Neural crest cell (in vitro differentiated cells): Measurements from ENCODE around the gene GNAO1. TPM values are rescaled to one million over a fixed set of nuclear protein-coding genes. Genes with fewer than 3 reads are reported as not detected.

Experiments used
- DNase-seq: peaks from one replicate; pipeline ENCODE4 v3.0.0; 2021; ENCODE audit warnings: low read depth, mixed read lengths, low spot score
- H3K27ac Mint-ChIP-seq: one replicate; pipeline ENCODE4 v1.8.0; 2021; ENCODE audit warnings: mild to moderate bottlenecking, mixed read lengths; ENCODE audit not compliant: unreplicated experiment
- H3K27me3 Mint-ChIP-seq: 2 replicates; pipeline ENCODE4 v1.8.0; 2021; ENCODE audit warnings: low read depth, mild to moderate bottlenecking, mixed read lengths
- H3K36me3 Mint-ChIP-seq: 2 replicates; pipeline ENCODE4 v1.8.0; 2021; ENCODE audit warnings: low read depth, mild to moderate bottlenecking, mixed read lengths
- H3K4me1 Mint-ChIP-seq: 2 replicates; pipeline ENCODE4 v1.8.0; 2021; ENCODE audit warnings: mixed read lengths
- H3K4me3 Mint-ChIP-seq: one replicate; pipeline ENCODE4 v1.8.0; 2021; ENCODE audit warnings: mild to moderate bottlenecking, mixed read lengths
- H3K9me3 Mint-ChIP-seq: 2 replicates; pipeline ENCODE4 v1.8.0; 2021; ENCODE audit warnings: mixed read lengths
- total RNA-seq: library from RNA; stranded (reverse); gene quantifications from 2 replicates; pipeline ENCODE4 v1.2.1, GENCODE V29; 2021
- TF ChIP-seq, protein P1 (sequence below): fragments of 200-600 bp; sonication (generic); conservative IDR thresholded peaks from 2 replicates; pipeline ENCODE4 v1.5.0; 2021; ENCODE audit warnings: antibody characterized with exemption, mild to moderate bottlenecking

The GNAO1 gene
- total RNA-seq, 1 donor from 2014 or later: 22.2 TPM

DNA sequence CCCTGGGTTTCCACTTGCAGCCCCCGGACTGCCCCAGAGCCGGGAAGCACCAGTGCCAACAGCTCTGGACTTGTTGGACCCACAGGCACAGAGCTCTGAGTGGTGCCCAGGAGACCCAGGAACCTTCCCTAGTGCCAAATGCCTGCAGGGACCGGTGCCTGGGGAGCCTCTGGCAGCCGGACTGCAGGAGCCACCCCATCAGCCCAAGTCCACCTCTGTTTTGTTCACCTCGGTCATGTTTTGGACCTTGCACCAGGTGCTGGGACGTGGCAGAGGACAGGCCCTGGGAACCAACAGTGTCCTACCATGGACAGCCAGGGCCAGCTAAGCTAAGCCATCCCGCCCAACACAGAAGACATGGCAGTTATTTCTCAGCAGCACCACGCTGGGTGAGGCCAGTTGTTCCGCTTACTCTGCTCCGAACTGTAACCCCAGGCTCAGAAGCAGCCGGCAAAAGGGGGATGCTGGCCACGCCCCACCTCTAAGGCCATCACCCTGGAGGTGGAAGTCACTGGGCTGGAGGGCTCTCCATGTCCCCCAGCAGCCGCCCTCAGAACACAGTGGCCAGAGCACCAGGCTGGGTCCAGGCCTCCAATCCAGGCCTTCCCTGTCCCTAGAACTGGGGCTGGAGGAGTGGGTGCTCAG is 154.2 kb downstream of the GNAO1 start:
- H3K4me1 Mint-ChIP-seq: no peaks in the 10 kb centered on the region
- H3K4me3 Mint-ChIP-seq: no peak overlapping the region
- no peaks in the 10 kb centered on the region for H3K9me3 Mint-ChIP-seq
- no peaks in the 10 kb centered on the region for H3K36me3 Mint-ChIP-seq
- H3K27me3 Mint-ChIP-seq: no peaks in the 10 kb centered on the region
- DNase-seq: no peak
- TF ChIP-seq, protein P1, sequence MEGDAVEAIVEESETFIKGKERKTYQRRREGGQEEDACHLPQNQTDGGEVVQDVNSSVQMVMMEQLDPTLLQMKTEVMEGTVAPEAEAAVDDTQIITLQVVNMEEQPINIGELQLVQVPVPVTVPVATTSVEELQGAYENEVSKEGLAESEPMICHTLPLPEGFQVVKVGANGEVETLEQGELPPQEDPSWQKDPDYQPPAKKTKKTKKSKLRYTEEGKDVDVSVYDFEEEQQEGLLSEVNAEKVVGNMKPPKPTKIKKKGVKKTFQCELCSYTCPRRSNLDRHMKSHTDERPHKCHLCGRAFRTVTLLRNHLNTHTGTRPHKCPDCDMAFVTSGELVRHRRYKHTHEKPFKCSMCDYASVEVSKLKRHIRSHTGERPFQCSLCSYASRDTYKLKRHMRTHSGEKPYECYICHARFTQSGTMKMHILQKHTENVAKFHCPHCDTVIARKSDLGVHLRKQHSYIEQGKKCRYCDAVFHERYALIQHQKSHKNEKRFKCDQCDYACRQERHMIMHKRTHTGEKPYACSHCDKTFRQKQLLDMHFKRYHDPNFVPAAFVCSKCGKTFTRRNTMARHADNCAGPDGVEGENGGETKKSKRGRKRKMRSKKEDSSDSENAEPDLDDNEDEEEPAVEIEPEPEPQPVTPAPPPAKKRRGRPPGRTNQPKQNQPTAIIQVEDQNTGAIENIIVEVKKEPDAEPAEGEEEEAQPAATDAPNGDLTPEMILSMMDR: no peak
- H3K27ac Mint-ChIP-seq: no peak overlapping the region

DNA sequence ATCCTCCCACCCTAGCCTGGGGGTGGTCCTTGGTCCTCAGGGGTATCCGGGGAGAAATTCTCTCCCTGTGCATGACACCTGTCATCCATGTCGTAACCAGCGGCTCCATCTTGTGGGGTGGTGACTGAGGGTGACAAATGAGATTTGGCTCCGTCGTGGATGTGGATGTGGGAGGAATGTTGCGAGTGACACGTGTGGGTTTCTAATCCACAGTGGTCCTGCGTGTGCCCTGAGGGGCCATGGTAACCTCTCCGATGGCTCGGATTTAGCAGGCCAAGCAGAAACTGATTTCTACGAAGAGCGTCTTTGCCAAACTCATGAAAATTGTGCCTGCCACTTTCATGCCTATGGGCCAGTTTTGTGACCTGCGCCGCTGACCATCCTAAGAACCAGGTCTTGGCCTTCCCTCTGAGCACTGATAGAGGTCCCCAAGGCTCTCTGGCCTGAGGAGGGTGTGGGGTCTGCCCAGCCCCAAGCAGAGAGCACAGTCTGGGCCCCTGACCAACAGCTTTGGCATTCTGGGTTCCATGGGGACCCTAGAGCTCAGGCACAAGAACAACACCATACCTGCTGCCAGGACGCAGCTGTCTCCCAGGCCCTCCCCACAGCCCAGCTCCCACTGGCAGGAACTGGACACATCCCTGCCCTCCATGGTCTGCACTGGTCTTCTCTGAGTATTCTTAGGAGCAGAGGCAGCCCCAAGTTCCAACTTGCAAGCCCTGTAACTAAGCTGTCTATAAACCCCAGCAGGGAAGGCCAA is 155.0 kb downstream of the GNAO1 start:
- Mint-ChIP-seq H3K27ac (no peak overlapping the region), H3K4me3 (no peak overlapping the region), H3K36me3 (no peaks in the 10 kb centered on the region), H3K9me3 (no peaks in the 10 kb centered on the region), H3K4me1 (no peaks in the 10 kb centered on the region), H3K27me3 (no peaks in the 10 kb centered on the region)
- TF ChIP-seq, protein P1: no peak
- no peak for DNase-seq

DNA sequence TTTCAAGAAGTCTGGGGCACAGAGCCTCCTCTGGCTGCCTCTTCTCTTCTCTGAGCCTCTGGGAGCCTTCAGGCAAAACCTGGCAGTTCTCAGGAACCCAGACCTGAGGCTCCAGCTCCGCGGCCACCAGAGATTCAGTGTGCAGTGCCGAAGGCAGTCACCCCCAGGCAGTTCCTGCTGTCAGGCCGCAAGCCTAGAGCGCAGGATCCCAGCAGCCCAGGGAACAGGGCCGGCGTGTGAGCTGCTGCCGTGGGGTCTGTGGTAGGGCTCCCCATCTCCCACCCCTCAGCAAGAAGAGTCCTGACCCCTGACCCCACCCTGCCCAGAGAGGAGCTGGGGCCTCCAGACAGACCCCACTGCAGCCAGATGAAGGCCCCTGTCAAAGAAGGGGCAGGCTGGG is 155.9 kb downstream of the GNAO1 start:
- DNase-seq: no peak
- H3K4me1 Mint-ChIP-seq: no peaks in the 10 kb centered on the region
- TF ChIP-seq, protein P1: no peak
- no peak overlapping the region for H3K4me3 Mint-ChIP-seq
- no peak overlapping the region for H3K27ac Mint-ChIP-seq
- no peaks in the 10 kb centered on the region for H3K27me3 Mint-ChIP-seq
- H3K9me3 Mint-ChIP-seq: no peaks in the 10 kb centered on the region
- H3K36me3 Mint-ChIP-seq: no peaks in the 10 kb centered on the region

DNA sequence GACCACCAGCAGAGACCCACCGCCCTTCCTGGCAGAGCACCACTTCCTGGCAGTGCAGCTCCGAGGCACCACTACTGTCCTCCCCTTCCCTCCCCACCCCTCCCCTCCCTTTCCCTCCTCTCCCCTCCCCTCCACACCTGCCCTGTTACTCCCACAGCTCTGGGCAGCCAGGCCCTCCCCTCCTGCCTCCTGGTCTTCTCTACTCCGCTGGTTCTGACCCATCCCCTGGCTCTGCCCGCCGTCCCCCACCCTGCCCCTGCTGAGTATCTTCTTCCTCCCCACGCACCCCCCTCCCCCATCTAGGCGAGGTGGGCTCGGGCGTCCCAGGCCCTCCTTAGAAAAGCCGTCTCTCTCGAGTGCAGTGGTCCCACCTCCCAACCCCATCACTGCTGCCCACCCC is 156.4 kb downstream of the GNAO1 start:
- no peak for DNase-seq
- TF ChIP-seq, protein P1: no peak
- H3K4me3 Mint-ChIP-seq: no peak overlapping the region
- no peaks in the 10 kb centered on the region for H3K36me3 Mint-ChIP-seq
- H3K27me3 Mint-ChIP-seq: no peaks in the 10 kb centered on the region
- no peak overlapping the region for H3K27ac Mint-ChIP-seq
- H3K9me3 Mint-ChIP-seq: no peaks in the 10 kb centered on the region
- H3K4me1 Mint-ChIP-seq: no peaks in the 10 kb centered on the region

DNA sequence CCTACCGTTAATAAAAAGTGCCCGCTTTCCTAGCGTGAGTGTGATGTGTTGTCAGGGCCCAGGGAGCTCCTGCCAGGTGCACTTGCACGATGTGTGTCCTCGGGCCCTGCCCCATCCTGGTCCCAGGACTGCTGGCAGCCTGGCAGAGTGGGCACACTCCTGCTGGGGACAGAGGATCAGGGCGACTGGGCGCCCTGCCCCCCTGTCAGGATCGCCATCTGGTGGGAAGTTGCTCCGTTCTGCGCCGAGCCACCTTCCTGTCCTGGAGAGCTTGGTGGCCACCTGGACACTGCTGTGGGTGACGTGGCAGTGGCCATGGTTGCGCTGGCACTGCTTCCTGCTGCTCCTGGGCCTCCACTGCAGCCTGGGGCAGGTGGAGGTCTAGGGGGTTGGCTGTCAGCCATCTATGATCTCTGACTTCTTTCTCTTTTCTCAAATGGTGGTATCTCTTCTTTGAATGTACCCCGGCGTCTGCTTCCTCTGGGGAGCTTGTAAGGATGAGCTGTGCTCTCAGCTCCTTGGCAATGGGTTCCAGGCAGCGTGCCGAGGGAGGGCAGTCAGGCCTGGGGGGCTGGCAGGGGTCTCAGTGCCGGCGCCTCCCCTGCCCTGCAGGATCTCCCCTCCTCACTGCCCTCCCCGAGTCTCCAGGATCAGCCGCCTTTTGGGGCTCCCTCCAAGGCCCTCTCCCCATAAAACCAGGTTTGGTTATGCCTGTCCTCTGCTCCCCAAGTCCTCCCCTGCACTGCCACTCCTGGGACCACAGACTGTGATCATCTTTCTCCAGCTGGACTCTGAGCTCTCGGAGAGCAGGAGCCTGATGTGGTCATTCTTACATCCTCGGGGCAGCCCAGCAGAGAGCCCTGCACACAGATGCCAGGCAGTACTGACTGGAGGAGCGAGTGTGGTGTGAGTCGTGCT is 157.1 kb downstream of the GNAO1 start:
- Mint-ChIP-seq H3K4me3 (no peak overlapping the region), H3K36me3 (no peaks in the 10 kb centered on the region), H3K9me3 (no peaks in the 10 kb centered on the region), H3K4me1 (no peaks in the 10 kb centered on the region), H3K27ac (no peak overlapping the region), H3K27me3 (no peaks in the 10 kb centered on the region)
- TF ChIP-seq, protein P1: no peak
- no peak for DNase-seq
